ENCODE results near the gene PTCH1. TPM values are rescaled to one million over a fixed set of nuclear protein-coding genes. Genes with fewer than 3 reads are reported as not detected.
A peak's percentile ranks its signal among the peaks of the same experiment; 100 is the strongest.

The PTCH1 gene
- total RNA-seq, 2 donors from 2014 or later, result 14.4 to 18.5 TPM

DNA sequence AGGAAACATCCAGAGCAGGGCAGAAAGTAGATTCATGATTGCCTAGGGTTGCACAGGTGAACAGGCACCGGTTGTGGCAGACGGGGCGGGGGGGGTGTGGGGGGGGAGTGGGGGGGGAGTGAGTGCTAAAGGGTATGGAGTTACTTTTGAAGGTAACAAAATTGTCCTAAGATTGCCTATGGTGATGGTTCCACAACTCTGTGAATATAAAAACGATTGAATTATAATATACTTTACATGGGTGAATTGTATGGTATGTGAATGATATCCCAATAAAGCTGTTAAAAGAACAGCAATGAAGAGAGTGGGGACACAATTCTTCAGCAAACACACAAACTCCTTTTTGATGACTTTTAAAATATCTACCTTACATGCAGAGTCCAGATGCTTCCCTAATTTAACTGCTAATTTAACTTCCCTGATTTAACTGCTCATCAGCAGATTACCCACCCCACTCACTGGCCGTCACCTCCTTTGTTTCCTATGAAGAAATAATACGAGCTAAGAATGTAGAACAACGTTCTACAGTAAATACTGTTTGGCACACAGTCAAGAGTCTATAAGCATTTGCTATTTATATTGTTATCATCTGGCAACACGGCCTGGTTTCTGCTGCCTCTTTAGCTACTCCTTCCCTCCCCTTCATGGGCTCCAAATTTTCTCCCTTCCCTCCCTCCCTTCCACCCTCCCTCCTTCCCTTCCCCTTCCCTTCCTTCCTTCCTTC lies 83.5 kb downstream of the PTCH1 start:
- Mint-ChIP-seq H3K27ac (no peak overlapping the region), H3K27me3 (no peaks in the 10 kb centered on the region), H3K4me1 (peaks cover 2% of the 10 kb centered on the region), H3K4me3 (no peak overlapping the region), H3K36me3 (ENCODE audit: low read depth) (no peaks in the 10 kb centered on the region)
- no peaks in the 10 kb centered on the region for H3K9me3 ChIP-seq (ENCODE audit: control insufficient read depth, low read length, poor library complexity, severe bottlenecking)
- ATAC-seq (no peak), DNase-seq (no peak)

DNA sequence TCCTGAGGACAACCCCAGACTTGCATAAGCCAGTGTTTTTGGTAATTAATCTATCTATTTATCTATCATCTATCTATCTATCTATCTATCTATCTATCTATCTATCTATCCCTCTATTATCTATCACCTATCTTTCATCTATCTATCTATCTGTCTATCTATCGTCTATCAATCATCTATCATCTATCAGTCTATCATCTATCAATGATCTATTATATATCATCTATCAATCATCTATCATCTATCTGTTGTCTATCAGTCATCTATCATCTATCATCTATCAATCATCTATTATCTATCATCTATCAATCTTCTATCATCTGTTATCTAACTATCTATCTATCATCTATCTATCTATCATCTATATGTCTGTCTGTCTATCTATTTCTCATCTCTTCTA lies 85.5 kb downstream of the PTCH1 start:
- DNase-seq (no peak), ATAC-seq (no peak)
- H3K4me1 Mint-ChIP-seq, result peaks cover 2% of the 10 kb centered on the region
- no peaks in the 10 kb centered on the region for H3K9me3 ChIP-seq (ENCODE audit: control insufficient read depth, low read length, poor library complexity, severe bottlenecking)
- no peak overlapping the region for H3K4me3 Mint-ChIP-seq
- no peaks in the 10 kb centered on the region for H3K27me3 Mint-ChIP-seq
- no peak overlapping the region for H3K27ac Mint-ChIP-seq
- no peaks in the 10 kb centered on the region for H3K36me3 Mint-ChIP-seq (ENCODE audit: low read depth)

DNA sequence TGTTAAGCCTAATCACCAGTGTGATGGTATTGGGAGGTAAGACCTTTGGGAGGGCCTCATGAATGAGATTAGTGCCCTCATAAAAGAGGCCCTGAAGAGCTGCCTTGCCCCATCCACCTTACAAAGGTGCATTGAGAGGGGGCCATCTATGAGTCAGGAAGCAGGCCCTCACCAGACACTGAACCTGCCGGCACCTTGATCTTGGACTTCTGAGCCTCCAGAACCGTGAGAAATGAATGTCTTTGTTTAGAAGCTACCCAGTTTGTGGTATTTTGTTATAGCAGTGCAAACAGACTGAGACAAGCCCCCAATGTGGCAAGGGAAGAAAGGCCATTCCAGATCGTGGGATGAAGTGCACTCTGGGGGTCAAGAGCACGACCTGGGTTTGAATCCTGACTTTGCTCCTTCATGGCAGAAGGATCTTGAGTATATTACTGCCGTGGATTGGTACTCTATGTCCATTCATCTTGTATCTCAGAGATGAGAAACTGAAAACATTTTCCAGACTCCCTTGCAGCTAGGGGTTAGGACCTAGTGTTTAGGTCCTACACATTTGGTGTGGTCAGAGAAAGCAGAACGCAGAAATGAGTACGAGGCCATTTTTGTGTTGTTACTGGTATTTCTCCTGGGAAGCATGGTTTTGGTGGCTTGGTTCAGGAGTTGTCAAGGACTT lies 86.7 kb downstream of the PTCH1 start:
- ATAC-seq (no peak), DNase-seq (no peak)
- H3K27me3 Mint-ChIP-seq, result no peaks in the 10 kb centered on the region
- peaks cover 8% of the 10 kb centered on the region for H3K4me1 Mint-ChIP-seq
- H3K27ac Mint-ChIP-seq, result no peak overlapping the region
- no peaks in the 10 kb centered on the region for H3K36me3 Mint-ChIP-seq (ENCODE audit: low read depth)
- H3K9me3 ChIP-seq (ENCODE audit: control insufficient read depth, low read length, poor library complexity, severe bottlenecking), result no peaks in the 10 kb centered on the region
- H3K4me3 Mint-ChIP-seq, result no peak overlapping the region

DNA sequence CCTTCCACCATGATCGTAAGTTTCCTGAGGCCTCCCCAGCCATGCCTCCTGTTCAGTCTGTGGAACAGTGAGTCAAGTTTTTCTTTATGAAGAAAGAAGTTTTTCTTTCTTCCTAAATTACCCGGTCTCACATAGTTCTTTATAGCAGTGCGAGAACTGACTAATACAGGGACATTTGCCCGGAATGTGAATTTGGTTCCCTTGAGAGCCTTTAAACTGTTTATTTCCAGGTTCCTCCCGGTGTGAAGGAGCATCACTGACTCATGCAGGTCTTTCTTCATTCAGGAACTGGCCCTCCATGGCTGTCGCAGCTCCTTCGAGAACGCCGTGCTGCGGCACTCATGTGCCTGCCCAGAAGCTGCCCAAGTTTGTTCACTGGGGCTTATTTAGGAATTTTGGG lies 87.7 kb downstream of the PTCH1 start:
- DNase-seq, result no peak
- H3K4me3 Mint-ChIP-seq, result no peak overlapping the region
- H3K4me1 Mint-ChIP-seq, result peaks cover 8% of the 10 kb centered on the region
- H3K9me3 ChIP-seq (ENCODE audit: control insufficient read depth, low read length, poor library complexity, severe bottlenecking), result no peaks in the 10 kb centered on the region
- H3K36me3 Mint-ChIP-seq (ENCODE audit: low read depth), result no peaks in the 10 kb centered on the region
- no peak for ATAC-seq
- H3K27ac Mint-ChIP-seq, result no peak overlapping the region
- H3K27me3 Mint-ChIP-seq, result no peaks in the 10 kb centered on the region

DNA sequence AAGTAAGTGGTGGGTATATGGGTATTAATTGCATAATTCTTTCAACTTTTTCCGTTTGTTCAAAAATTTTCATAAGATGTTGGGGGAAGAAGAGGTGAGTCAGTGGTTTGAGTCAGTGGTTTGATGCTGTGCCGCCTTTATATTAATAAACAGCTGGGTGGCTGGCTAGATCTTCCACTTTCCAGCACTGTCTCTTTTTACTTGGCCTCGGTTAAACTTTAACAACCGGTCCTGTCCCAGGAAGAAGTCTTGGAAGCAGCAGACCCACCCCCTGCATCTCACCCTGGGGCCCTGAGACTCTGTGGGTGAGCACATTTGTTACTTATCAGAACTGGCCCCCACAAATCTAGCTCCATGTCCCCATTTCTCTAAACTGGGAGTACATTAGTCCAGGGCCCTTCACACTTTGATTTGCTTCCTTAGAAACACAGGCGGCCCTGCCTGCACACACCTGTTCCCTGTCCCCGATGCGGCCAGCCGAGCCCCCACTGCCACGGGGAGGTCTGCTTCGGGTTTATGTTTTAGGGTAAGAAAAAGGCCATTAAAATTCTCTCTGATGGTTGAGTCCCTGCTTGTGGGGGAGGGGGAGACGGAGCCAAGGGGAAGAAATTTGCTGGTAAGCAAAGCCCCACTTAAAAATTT lies 90.7 kb downstream of the PTCH1 start:
- H3K4me3 Mint-ChIP-seq, result peak overlapping the region; percentile 59
- H3K27me3 Mint-ChIP-seq, result no peaks in the 10 kb centered on the region
- peak overlapping the region; percentile 12 for H3K27ac Mint-ChIP-seq
- H3K9me3 ChIP-seq (ENCODE audit: control insufficient read depth, low read length, poor library complexity, severe bottlenecking), result no peaks in the 10 kb centered on the region
- DNase-seq (no peak), ATAC-seq (no peak)
- no peaks in the 10 kb centered on the region for H3K36me3 Mint-ChIP-seq (ENCODE audit: low read depth)
- peaks cover 7% of the 10 kb centered on the region for H3K4me1 Mint-ChIP-seq

DNA sequence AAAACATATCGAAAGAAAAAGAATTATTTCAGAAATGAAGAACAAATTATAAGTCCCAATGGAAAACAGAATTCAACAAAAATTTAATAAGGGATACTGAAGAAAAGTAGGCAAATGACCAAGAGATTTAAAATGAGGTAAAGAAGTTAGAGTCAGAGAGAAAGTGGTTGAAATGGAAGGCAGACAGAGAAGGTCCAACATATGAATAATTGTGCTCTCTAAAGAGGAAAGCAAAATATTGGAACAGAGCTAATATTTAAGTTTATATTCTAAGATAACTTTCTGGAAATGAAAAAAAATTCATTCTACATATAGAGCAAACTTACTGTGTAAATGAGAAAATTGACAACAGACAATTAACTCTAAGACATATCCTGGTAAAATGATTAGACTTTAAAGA lies 94.1 kb downstream of the PTCH1 start:
- H3K4me1 Mint-ChIP-seq, result peaks cover 7% of the 10 kb centered on the region
- no peak for ATAC-seq
- no peak for DNase-seq
- no peaks in the 10 kb centered on the region for H3K27me3 Mint-ChIP-seq
- H3K4me3 Mint-ChIP-seq, result no peak overlapping the region
- no peaks in the 10 kb centered on the region for H3K36me3 Mint-ChIP-seq (ENCODE audit: low read depth)
- H3K27ac Mint-ChIP-seq, result no peak overlapping the region
- no peaks in the 10 kb centered on the region for H3K9me3 ChIP-seq (ENCODE audit: control insufficient read depth, low read length, poor library complexity, severe bottlenecking)

DNA sequence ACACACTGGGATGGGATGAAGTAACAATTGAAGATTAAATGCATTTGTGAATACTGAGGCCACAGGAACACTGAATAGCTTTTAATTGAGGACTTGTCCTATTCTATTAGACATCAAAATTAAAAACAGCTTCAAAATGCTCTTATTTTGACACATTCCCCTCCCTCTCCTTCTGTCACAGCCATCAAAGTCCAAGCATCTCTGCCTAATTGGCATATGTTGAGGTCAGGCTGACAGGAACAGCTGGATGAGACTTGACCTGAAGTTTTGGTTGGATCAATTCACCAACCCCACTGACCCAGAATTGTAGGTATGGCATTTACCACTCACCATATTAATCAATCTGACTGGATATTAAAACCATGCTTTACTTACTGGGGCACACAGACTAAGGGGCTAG lies 96.3 kb downstream of the PTCH1 start:
- H3K27me3 Mint-ChIP-seq, result no peaks in the 10 kb centered on the region
- ATAC-seq, result no peak

DNA sequence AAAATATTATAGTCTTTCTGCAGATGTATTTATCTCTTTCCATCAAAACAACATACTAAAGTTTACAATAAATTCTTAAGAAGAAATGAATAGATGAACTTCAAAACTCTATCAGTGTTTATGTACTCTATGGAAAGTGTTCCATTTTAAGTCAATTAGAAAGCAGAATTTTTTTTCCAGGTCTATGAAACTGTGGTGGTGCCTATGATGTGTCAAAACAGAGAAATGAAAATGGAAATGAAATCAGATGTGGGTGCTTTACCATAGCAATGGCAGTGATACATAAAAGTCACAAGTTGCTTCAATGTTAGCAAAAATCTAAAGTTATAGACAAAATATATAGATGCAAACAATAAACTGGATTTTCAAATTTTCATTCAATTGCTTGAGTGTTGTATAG lies 97.3 kb downstream of the PTCH1 start:
- no peak overlapping the region for H3K4me3 Mint-ChIP-seq
- H3K27me3 Mint-ChIP-seq, result no peaks in the 10 kb centered on the region
- ATAC-seq, result no peak

More for the DNA sequence above, 96.3 kb downstream of the PTCH1 start:
- Mint-ChIP-seq H3K4me3 (no peak overlapping the region), H3K27ac (no peak overlapping the region), H3K36me3 (ENCODE audit: low read depth) (peaks cover 2% of the 10 kb centered on the region), H3K4me1 (peaks cover under 1% of the 10 kb centered on the region)
- H3K9me3 ChIP-seq (ENCODE audit: control insufficient read depth, low read length, poor library complexity, severe bottlenecking), result no peaks in the 10 kb centered on the region
- DNase-seq, result no peak

DNA sequence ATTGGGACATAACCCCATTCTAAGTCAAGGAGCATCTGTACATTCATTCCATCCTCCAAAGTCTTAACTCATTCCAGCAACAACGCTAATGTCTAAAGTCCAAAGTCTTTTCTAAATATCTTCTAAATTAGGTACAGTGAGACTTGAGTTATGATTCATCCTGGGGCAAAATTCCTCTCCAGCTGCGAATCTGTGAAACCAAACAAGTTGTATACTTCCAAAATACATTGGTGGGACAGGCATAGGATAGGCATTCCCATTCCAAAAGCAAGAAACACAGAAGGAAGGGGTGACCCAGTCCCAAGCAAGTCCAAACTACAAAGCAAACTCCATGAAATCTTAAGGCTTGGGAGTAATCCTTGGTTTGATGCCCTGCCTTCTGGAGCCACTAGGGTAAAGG lies 101.6 kb downstream of the PTCH1 start:
- Mint-ChIP-seq H3K4me3 (no peak overlapping the region), H3K36me3 (ENCODE audit: low read depth) (peaks cover 2% of the 10 kb centered on the region), H3K27ac (no peak overlapping the region), H3K27me3 (peaks cover 9% of the 10 kb centered on the region), H3K4me1 (no peaks in the 10 kb centered on the region)
- DNase-seq (no peak), ATAC-seq (no peak)
- H3K9me3 ChIP-seq (ENCODE audit: control insufficient read depth, low read length, poor library complexity, severe bottlenecking), result no peaks in the 10 kb centered on the region

More for the DNA sequence above, 97.3 kb downstream of the PTCH1 start:
- Mint-ChIP-seq H3K36me3 (ENCODE audit: low read depth) (peaks cover 2% of the 10 kb centered on the region), H3K27ac (no peak overlapping the region), H3K4me1 (no peaks in the 10 kb centered on the region)
- no peak for DNase-seq
- H3K9me3 ChIP-seq (ENCODE audit: control insufficient read depth, low read length, poor library complexity, severe bottlenecking), result no peaks in the 10 kb centered on the region

DNA sequence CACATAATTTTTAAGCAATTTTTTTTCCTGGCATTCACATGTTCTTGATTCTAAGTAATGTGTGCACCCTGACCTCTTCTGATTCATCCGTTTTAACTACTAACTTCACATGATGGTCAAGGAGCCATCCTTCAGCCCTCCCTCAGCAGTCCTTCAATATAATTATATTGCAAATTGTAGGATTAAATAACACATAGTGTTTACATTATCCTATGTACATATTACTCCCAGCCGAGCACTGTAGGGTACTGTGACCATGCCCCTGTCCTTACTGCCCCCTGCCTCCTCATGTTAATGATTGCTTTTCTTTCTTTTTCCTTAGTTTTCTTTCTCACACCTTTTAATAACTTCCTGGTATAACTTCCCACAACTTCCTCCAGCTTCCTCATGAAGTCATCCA lies 103.0 kb downstream of the PTCH1 start:
- H3K27me3 Mint-ChIP-seq, result peaks cover 9% of the 10 kb centered on the region
- DNase-seq (no peak), ATAC-seq (no peak)
- H3K4me3 Mint-ChIP-seq, result no peak overlapping the region
- no peak overlapping the region for H3K27ac Mint-ChIP-seq
- H3K4me1 Mint-ChIP-seq, result no peaks in the 10 kb centered on the region
- peaks cover 2% of the 10 kb centered on the region for H3K36me3 Mint-ChIP-seq (ENCODE audit: low read depth)
- H3K9me3 ChIP-seq (ENCODE audit: control insufficient read depth, low read length, poor library complexity, severe bottlenecking), result no peaks in the 10 kb centered on the region

DNA sequence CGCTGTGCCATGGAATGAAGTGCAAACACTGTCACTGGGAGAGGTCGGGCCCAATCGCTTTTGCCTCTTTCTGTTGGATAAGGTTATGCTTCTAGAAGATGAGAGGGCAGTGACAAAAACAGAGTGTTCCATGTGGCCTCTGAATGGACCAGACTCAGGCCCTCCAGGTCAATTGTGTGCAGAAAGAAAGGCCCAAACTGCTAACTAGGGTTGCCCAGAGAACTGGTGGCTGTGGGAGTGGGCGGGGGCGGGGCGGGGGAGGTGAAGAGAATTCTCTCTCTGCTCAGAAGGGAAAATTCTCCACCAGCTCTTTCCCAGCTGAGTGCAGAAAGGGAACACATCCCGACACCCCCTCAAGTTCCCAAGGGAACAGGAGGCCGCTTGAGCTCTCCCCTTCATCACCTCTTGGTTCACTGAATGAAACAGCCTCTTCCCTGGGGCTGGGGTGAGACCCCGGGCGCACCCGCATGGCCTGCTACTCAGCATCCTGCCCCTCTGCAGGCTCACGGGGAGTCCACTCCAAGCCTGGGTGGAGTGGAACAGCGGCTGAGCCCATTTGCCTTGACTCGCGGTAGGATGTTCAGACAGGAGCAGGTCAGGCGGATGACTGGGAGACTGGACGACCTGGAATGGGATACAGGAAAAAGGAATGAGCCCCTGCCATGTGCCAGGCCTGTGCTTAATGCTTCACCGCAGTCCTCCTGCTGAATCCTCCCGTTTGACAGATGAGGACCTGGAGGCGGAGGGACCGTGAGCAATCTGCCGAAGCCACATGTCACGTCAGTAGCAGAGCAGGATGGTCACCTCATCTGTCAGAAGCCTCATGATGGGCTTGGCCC lies 105.5 kb downstream of the PTCH1 start:
- Mint-ChIP-seq H3K36me3 (ENCODE audit: low read depth) (peaks cover 2% of the 10 kb centered on the region), H3K4me3 (no peak overlapping the region), H3K27ac (peak overlapping the region; percentile 16), H3K27me3 (peaks cover 9% of the 10 kb centered on the region), H3K4me1 (peaks cover 2% of the 10 kb centered on the region)
- ATAC-seq, result no peak
- no peak for DNase-seq
- H3K9me3 ChIP-seq (ENCODE audit: control insufficient read depth, low read length, poor library complexity, severe bottlenecking), result no peaks in the 10 kb centered on the region

DNA sequence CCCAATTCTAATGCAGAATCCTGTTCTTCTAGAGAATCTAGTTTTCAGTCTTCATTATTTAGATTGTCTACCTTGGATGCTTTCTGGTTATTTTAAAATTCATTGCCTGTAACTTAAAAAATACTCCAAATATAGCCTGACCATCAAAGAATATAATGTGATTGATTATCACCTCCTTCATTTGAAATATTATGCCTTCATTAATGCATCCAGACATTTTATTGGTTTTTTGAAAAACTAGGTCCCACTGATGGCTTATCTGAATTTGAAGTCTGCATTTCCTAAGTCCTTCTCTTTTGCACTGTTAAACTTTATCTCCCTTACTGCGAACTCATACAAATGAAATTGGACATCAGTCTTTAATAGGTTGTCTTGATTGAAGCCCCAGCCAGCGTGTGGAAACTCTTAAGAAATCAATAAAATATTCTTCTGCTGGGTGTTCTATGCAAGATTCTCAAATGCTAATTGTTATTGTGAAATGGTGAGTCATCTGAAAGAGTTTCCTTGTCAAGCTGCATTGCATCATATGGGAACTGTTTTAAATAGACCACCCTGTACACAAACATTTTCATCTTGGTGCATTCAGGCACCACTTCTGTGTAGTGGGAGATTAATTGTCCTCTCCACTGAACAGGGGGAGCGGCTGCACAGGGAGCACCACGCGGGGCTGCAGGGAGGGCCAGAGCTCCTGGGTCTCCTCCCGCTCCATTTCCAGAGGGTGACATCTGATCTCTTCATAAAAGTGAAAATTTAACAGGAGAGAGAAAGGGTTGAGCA lies 106.9 kb downstream of the PTCH1 start:
- DNase-seq, result no peak
- no peak overlapping the region for H3K27ac Mint-ChIP-seq
- H3K27me3 Mint-ChIP-seq, result peaks cover 9% of the 10 kb centered on the region
- no peaks in the 10 kb centered on the region for H3K36me3 Mint-ChIP-seq (ENCODE audit: low read depth)
- no peak overlapping the region for H3K4me3 Mint-ChIP-seq
- H3K9me3 ChIP-seq (ENCODE audit: control insufficient read depth, low read length, poor library complexity, severe bottlenecking), result no peaks in the 10 kb centered on the region
- no peak for ATAC-seq
- peaks cover 2% of the 10 kb centered on the region for H3K4me1 Mint-ChIP-seq
